ENCODE data around the gene MAP3K6.

The MAP3K6 gene

GRCh38 chr1:27355683-27356082 is 11.1 kb downstream of the MAP3K6 start:
- no peak for DNase-seq (ENCODE audit: low read depth in 2 of 2)

- no peak for DNase-seq (ENCODE audit: low read depth in 2 of 2)
Measured at GRCh38 chr1:27353629-27354028, 13.1 kb downstream of the MAP3K6 start.

- no peak for DNase-seq (ENCODE audit: low read depth in 2 of 2)
Measured at GRCh38 chr1:27353166-27353565, 13.6 kb downstream of the MAP3K6 start.

GRCh38 chr1:27351541-27352107 is 15.1 kb downstream of the MAP3K6 start:
- no peak for DNase-seq (ENCODE audit: low read depth in 2 of 2)

- DNase-seq (ENCODE audit: low read depth in 2 of 2): no peak
Measured at GRCh38 chr1:27350663-27351540, 15.9 kb downstream of the MAP3K6 start.

- no peak for DNase-seq (ENCODE audit: low read depth in 2 of 2)
Measured at GRCh38 chr1:27349784-27350662, 16.7 kb downstream of the MAP3K6 start.

- no peak for DNase-seq (ENCODE audit: low read depth in 2 of 2)
Measured at GRCh38 chr1:27348861-27349783, 17.6 kb downstream of the MAP3K6 start.

- DNase-seq (ENCODE audit: low read depth in 2 of 2): no peak
Measured at GRCh38 chr1:27346991-27347624, 19.7 kb downstream of the MAP3K6 start.

GRCh38 chr1:27346357-27346756 is 20.4 kb downstream of the MAP3K6 start:
- no peak for DNase-seq (ENCODE audit: low read depth in 2 of 2)

- no peak for DNase-seq (ENCODE audit: low read depth in 2 of 2)
Measured at GRCh38 chr1:27345272-27345671, 21.5 kb downstream of the MAP3K6 start.

GRCh38 chr1:27343639-27344025 is 23.1 kb downstream of the MAP3K6 start:
- DNase-seq (ENCODE audit: low read depth in 2 of 2): no peak

GRCh38 chr1:27342778-27343638 is 23.8 kb downstream of the MAP3K6 start:
- DNase-seq (ENCODE audit: low read depth in 2 of 2): no peak

GRCh38 chr1:27342391-27342777 is 24.4 kb downstream of the MAP3K6 start:
- no peak for DNase-seq (ENCODE audit: low read depth in 2 of 2)

- DNase-seq (ENCODE audit: low read depth in 2 of 2): peak in 1 of 2 donors; percentile 65
Measured at GRCh38 chr1:27341525-27342252, 25.1 kb downstream of the MAP3K6 start, which contains the start of gene SYTL1. SYTL1 (plus strand) TSS chr1:27342022; CDS start chr1:27345335, 3,313 bp downstream.

- DNase-seq (ENCODE audit: low read depth in 2 of 2): no peak
Measured at GRCh38 chr1:27339213-27339612, 27.5 kb downstream of the MAP3K6 start.

GRCh38 chr1:27338751-27339150 is 28.0 kb downstream of the MAP3K6 start:
- no peak for DNase-seq (ENCODE audit: low read depth in 2 of 2)

- DNase-seq (ENCODE audit: low read depth in 2 of 2): no peak
Measured at GRCh38 chr1:27336756-27337155, 30.0 kb downstream of the MAP3K6 start.

GRCh38 chr1:27335506-27336422 is 31.0 kb downstream of the MAP3K6 start:
- DNase-seq (ENCODE audit: low read depth in 2 of 2): no peak
